H9 (cell line): ENCODE data around the gene CSAG3. TPM values are rescaled to one million over a fixed set of nuclear protein-coding genes. Genes with fewer than 3 reads are reported as not detected.

Experiments used
- DNase-seq: peaks from one replicate; pipeline ENCODE4 v3.0.0-alpha.2; 2017
- H2AFZ ChIP-seq: one replicate; pipeline ENCODE4 v1.6.1; 2013; ENCODE audit warnings: mild to moderate bottlenecking, low read length, control low read depth, moderate library complexity
- H2AK5ac ChIP-seq: 2 replicates; pipeline ENCODE4 v1.6.1; 2013; ENCODE audit warnings: low read length, control low read depth, mixed read lengths; ENCODE audit not compliant: insufficient read length
- H2BK120ac ChIP-seq: one replicate; pipeline ENCODE4 v1.6.1; 2013; ENCODE audit warnings: low read depth, mild to moderate bottlenecking, low read length, control low read depth, inconsistent platforms; ENCODE audit not compliant: poor library complexity, severe bottlenecking
- H2BK12ac ChIP-seq: 2 replicates; pipeline ENCODE4 v1.6.1; 2013; ENCODE audit warnings: low read length, control low read depth, mixed read lengths, low read depth; ENCODE audit not compliant: insufficient read length
- H2BK15ac ChIP-seq: 2 replicates; pipeline ENCODE4 v1.6.1; 2013; ENCODE audit warnings: low read depth, low read length, control low read depth
- H2BK20ac ChIP-seq: one replicate; pipeline ENCODE4 v1.6.1; 2013; ENCODE audit warnings: low read depth, mild to moderate bottlenecking, low read length, control low read depth, inconsistent platforms; ENCODE audit not compliant: poor library complexity, severe bottlenecking
- H2BK5ac ChIP-seq: 2 replicates; pipeline ENCODE4 v1.6.1; 2013; ENCODE audit warnings: low read length, control low read depth, mixed read lengths; ENCODE audit not compliant: insufficient read length
- H3K14ac ChIP-seq: 2 replicates; pipeline ENCODE4 v1.6.1; 2013; ENCODE audit warnings: low read length, control low read depth; ENCODE audit not compliant: insufficient read depth
- H3K18ac ChIP-seq: 2 replicates; pipeline ENCODE4 v1.6.1; 2013; ENCODE audit warnings: low read depth, mild to moderate bottlenecking, mixed read lengths, low read length, control low read depth; ENCODE audit not compliant: insufficient read length
- H3K23ac ChIP-seq: 2 replicates; pipeline ENCODE4 v1.6.1; 2013; ENCODE audit warnings: low read length, control low read depth, mixed read lengths, low read depth; ENCODE audit not compliant: insufficient read length
- H3K23me2 ChIP-seq: 2 replicates; pipeline ENCODE4 v1.6.1; 2013; ENCODE audit warnings: low read depth, mild to moderate bottlenecking, mixed read lengths, low read length, control low read depth; ENCODE audit not compliant: insufficient read length, poor library complexity, severe bottlenecking
- H3K27ac ChIP-seq: 2 replicates; pipeline ENCODE4 v1.5.1; 2013; ENCODE audit warnings: low read length, control low read depth, mixed read lengths, low read depth; ENCODE audit not compliant: insufficient read length
- H3K27me3 ChIP-seq: 2 replicates; pipeline ENCODE4 v1.6.1; 2013; ENCODE audit warnings: low read length, control low read depth, inconsistent platforms; ENCODE audit not compliant: insufficient read depth
- H3K4ac ChIP-seq: 2 replicates; pipeline ENCODE4 v1.6.1; 2013; ENCODE audit warnings: low read depth, mild to moderate bottlenecking, control low read depth, inconsistent platforms, low read length, moderate library complexity
- H3K4me1 ChIP-seq: 2 replicates; pipeline ENCODE4 v1.6.1; 2013; ENCODE audit warnings: low read length, control low read depth, inconsistent platforms; ENCODE audit not compliant: insufficient read depth
- H3K4me2 ChIP-seq: 2 replicates; pipeline ENCODE4 v1.6.1; 2013; ENCODE audit warnings: low read length, control low read depth, mixed read lengths; ENCODE audit not compliant: insufficient read length, insufficient read depth
- H3K56ac ChIP-seq: 2 replicates; pipeline ENCODE4 v1.6.1; 2013; ENCODE audit warnings: low read depth, mild to moderate bottlenecking, mixed read lengths, low read length, control low read depth; ENCODE audit not compliant: insufficient read length
- H3K79me1 ChIP-seq: 2 replicates; pipeline ENCODE4 v1.6.1; 2013; ENCODE audit warnings: low read depth, mild to moderate bottlenecking, moderate library complexity, low read length, control low read depth, inconsistent platforms; ENCODE audit not compliant: insufficient read depth, poor library complexity, severe bottlenecking
- H3K79me2 ChIP-seq: 2 replicates; pipeline ENCODE4 v1.6.1; 2013; ENCODE audit warnings: low read length, control low read depth, inconsistent platforms; ENCODE audit not compliant: insufficient read depth
- H3K9ac ChIP-seq: 2 replicates; pipeline ENCODE4 v1.6.1; 2013; ENCODE audit warnings: low read length, control low read depth, mixed read lengths; ENCODE audit not compliant: insufficient read length; ENCODE audit errors: extremely low read depth
- H3K9me3 ChIP-seq: one replicate; pipeline ENCODE4 v1.6.1; 2013; ENCODE audit warnings: low read depth, low read length, inconsistent platforms; ENCODE audit not compliant: control insufficient read depth
- H3T11ph ChIP-seq: one replicate; pipeline ENCODE4 v1.6.1; 2013; ENCODE audit warnings: mild to moderate bottlenecking, low read length, control low read depth, inconsistent platforms
- H4K20me1 ChIP-seq: one replicate; pipeline ENCODE4 v1.6.1; 2013; ENCODE audit not compliant: control insufficient read depth, insufficient read length, insufficient read depth
- H4K5ac ChIP-seq: 2 replicates; pipeline ENCODE4 v1.6.1; 2013; ENCODE audit warnings: low read depth, mild to moderate bottlenecking, mixed read lengths, low read length, control low read depth; ENCODE audit not compliant: insufficient read length
- H4K8ac ChIP-seq: replicated peaks from 2 replicates; pipeline ENCODE4 v1.6.1; 2013; ENCODE audit warnings: low read length, control low read depth, mixed read lengths, low read depth; ENCODE audit not compliant: insufficient read length
- H4K91ac ChIP-seq: 2 replicates; pipeline ENCODE4 v1.6.1; 2013; ENCODE audit warnings: low read depth, mild to moderate bottlenecking, moderate library complexity, mixed read lengths, low read length, control low read depth; ENCODE audit not compliant: insufficient read length
- H3K27ac Mint-ChIP-seq, 3 experiments: 2 replicates in 2 of 3; 3 replicates in 1 of 3; pipeline ENCODE4 v1.8.0; 2020 to 2021; ENCODE audit warnings: mixed read lengths in 3 of 3, mild to moderate bottlenecking in 1 of 3, moderate library complexity in 1 of 3
- H3K27me3 Mint-ChIP-seq: 2 replicates; pipeline ENCODE4 v1.8.0; 2021; ENCODE audit warnings: low read depth, mild to moderate bottlenecking, moderate library complexity, mixed read lengths
- H3K36me3 Mint-ChIP-seq, 3 experiments: 2 replicates in 2 of 3; 3 replicates in 1 of 3; pipeline ENCODE4 v1.8.0; 2020 to 2021; ENCODE audit warnings: low read depth in 3 of 3, mixed read lengths in 3 of 3; ENCODE audit not compliant: insufficient read depth in 1 of 3
- H3K4me1 Mint-ChIP-seq, 2 experiments: 2 replicates each; pipeline ENCODE4 v1.8.0; 2020; ENCODE audit warnings: mixed read lengths in 2 of 2
- H3K4me3 Mint-ChIP-seq, 2 experiments: 2 replicates in 1 of 2; 3 replicates in 1 of 2; pipeline ENCODE4 v1.8.0; 2020 to 2021; ENCODE audit warnings: mild to moderate bottlenecking in 2 of 2, mixed read lengths in 2 of 2, moderate library complexity in 1 of 2
- H3K9me3 Mint-ChIP-seq, 2 experiments: 2 replicates in 1 of 2; 3 replicates in 1 of 2; pipeline ENCODE4 v1.8.0; 2020; ENCODE audit warnings: mild to moderate bottlenecking in 2 of 2, mixed read lengths in 2 of 2, moderate library complexity in 1 of 2
- WGBS: extraction: QIAGEN DNeasy Blood & Tissue Kit; methylation state at CpG from one replicate; pipeline ENCODE4 v1.1.7; 2013; ENCODE audit warnings: missing lambda C conversion rate, low lambda C conversion rate, mixed read lengths; ENCODE audit not compliant: insufficient read length; ENCODE audit errors: extremely low coverage; 5-methylcytosine and 5-hydroxymethylcytosine counted together
- total RNA-seq: library from RNA; stranded (reverse); gene quantifications from 2 replicates; pipeline ENCODE4 v1.2.1, GENCODE V29; 2021
- TF ChIP-seq, protein P1 (sequence below): fragments of 200-600 bp; sonication (generic); conservative IDR thresholded peaks from 3 replicates; pipeline ENCODE4 v1.8.0; 2021; ENCODE audit warnings: antibody characterized with exemption, mild to moderate bottlenecking

CSAG3 gene
- total RNA-seq, 1 experiment from 2014 or later: not detected

- Histone ChIP-seq H4K5ac (no peak overlapping the region), H3T11ph (no peak overlapping the region), H2BK12ac (no peak overlapping the region), H3K79me1 (no peaks in the 10 kb centered on the region), H3K4me2 (no peak overlapping the region), H3K56ac (no peak overlapping the region), H2BK20ac (no peak overlapping the region), H3K4ac (no peak overlapping the region), H4K20me1 (no peaks in the 10 kb centered on the region), H3K9me3 (peaks cover 4% of the 10 kb centered on the region), H3K79me2 (no peaks in the 10 kb centered on the region), H3K27ac (no peak overlapping the region), H3K23me2 (no peaks in the 10 kb centered on the region), H2BK120ac (no peak overlapping the region), H2BK15ac (no peak overlapping the region), H4K91ac (no peak overlapping the region), H3K18ac (no peak overlapping the region), H3K27me3 (no peaks in the 10 kb centered on the region), H3K9ac (no peak overlapping the region), H4K8ac (no peak overlapping the region), H2BK5ac (no peak overlapping the region), H2AK5ac (no peak overlapping the region), H2AFZ (no peak overlapping the region), H3K23ac (no peak overlapping the region), H3K14ac (no peak overlapping the region), H3K4me1 (no peaks in the 10 kb centered on the region)
- Mint-ChIP-seq H3K4me1 (no peaks in the 10 kb centered on the region), H3K27me3 (peaks cover 7% of the 10 kb centered on the region), H3K27ac (no peak overlapping the region), H3K9me3 (peaks cover 58 to 77% of the 10 kb centered on the region in 2 experiments), H3K36me3 (peaks cover 0 to 2% (median 0%) of the 10 kb centered on the region in 3 experiments; a peak in 2 of 7 replicates), H3K4me3 (no peak overlapping the region)
- no CpG with 5 or more reads among the region's 2 CpGs for WGBS
- DNase-seq: no peak
- TF ChIP-seq, protein P1, sequence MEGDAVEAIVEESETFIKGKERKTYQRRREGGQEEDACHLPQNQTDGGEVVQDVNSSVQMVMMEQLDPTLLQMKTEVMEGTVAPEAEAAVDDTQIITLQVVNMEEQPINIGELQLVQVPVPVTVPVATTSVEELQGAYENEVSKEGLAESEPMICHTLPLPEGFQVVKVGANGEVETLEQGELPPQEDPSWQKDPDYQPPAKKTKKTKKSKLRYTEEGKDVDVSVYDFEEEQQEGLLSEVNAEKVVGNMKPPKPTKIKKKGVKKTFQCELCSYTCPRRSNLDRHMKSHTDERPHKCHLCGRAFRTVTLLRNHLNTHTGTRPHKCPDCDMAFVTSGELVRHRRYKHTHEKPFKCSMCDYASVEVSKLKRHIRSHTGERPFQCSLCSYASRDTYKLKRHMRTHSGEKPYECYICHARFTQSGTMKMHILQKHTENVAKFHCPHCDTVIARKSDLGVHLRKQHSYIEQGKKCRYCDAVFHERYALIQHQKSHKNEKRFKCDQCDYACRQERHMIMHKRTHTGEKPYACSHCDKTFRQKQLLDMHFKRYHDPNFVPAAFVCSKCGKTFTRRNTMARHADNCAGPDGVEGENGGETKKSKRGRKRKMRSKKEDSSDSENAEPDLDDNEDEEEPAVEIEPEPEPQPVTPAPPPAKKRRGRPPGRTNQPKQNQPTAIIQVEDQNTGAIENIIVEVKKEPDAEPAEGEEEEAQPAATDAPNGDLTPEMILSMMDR: no peak
Measured at GRCh38 chrX:152735101-152735500, 23.9 kb upstream of the CSAG3 start.
